Vagina (tissue), 2 donors: ENCODE data around the gene GIPC2. TPM values are rescaled to one million over a fixed set of nuclear protein-coding genes. Genes with fewer than 3 reads are reported as not detected.
A peak's percentile ranks its signal among the peaks of the same experiment; 100 is the strongest.

Experiments used
- DNase-seq, 2 donors: peaks; one replicate each; pipeline ENCODE4 v3.0.0-alpha.2; 2017; ENCODE audit errors: extremely low spot score in 2 of 2
- H3K27ac ChIP-seq: fragments of 200-600 bp; sonication (generic); one replicate; pipeline ENCODE4 v1.5.1; 2019
- H3K27me3 ChIP-seq: fragments of 200-600 bp; sonication (generic); one replicate; pipeline ENCODE4 v1.5.1; 2019
- H3K36me3 ChIP-seq, 2 donors: fragments of 200-600 bp; sonication (generic); one replicate each; pipeline ENCODE4 v1.5.1; 2017 to 2019
- H3K4me1 ChIP-seq: fragments of 200-600 bp; sonication (generic); one replicate; pipeline ENCODE4 v1.5.1; 2019
- H3K4me3 ChIP-seq, 2 donors: fragments of 200-600 bp; sonication (generic); 1 replicate in 1 of 2; 2 replicates in 1 of 2; pipeline ENCODE4 v1.5.1; 2016 to 2019
- H3K9me3 ChIP-seq: fragments of 200-600 bp; sonication (generic); one replicate; pipeline ENCODE4 v1.5.1; 2019
- CTCF ChIP-seq, 3 experiments: fragments of 450-650 bp in 2 of 3; fragments of 200-600 bp in 1 of 3; sonication (generic) in 1 of 3; IDR thresholded peaks; one replicate each; pipeline ENCODE4 v1.5.1; 2017 to 2019; ENCODE audit warnings: antibody characterized with exemption in 3 of 3, mild to moderate bottlenecking in 2 of 3, moderate library complexity in 2 of 3
- POLR2A ChIP-seq, 2 donors: fragments of 450-650 bp; IDR thresholded peaks; one replicate each; pipeline ENCODE4 v1.6.1; 2017; ENCODE audit warnings: antibody characterized with exemption in 2 of 2, mild to moderate bottlenecking in 2 of 2, moderate library complexity in 2 of 2
- POLR2AphosphoS5 ChIP-seq, 2 donors: sonication (generic); formaldehyde crosslinking; IDR thresholded peaks; one replicate each; pipeline ENCODE4 v1.9.0; 2017; ENCODE audit warnings: antibody characterized with exemption in 2 of 2, mild to moderate bottlenecking in 2 of 2, low read depth in 1 of 2; ENCODE audit not compliant: insufficient read depth in 1 of 2
- intact Hi-C: fragments of 100-400 bp; cut with DNase I; formaldehyde crosslinking; loops from one replicate; pipeline ENCODE4 v1.15.1; 2023
- total RNA-seq: library from RNA; depleted of rRNA; stranded (reverse); fragments of >200 nt; gene quantifications from one replicate; pipeline ENCODE4 v1.2.3, GENCODE V29; 2016

The GIPC2 gene
- total RNA-seq, 1 donor from 2014 or later: 2.7 TPM

- peak overlapping the region; percentile 57 to 64 for H3K4me3 ChIP-seq
- no peaks in the 10 kb centered on the region for H3K27me3 ChIP-seq
- no peaks in the 10 kb centered on the region for H3K36me3 ChIP-seq
- H3K9me3 ChIP-seq: no peaks in the 10 kb centered on the region
- peaks cover 48% of the 10 kb centered on the region for H3K4me1 ChIP-seq
- no peak for DNase-seq
- intact Hi-C loops: no loop called here
- no peak for TF ChIP-seq POLR2AphosphoS5 (IDR thresholded peaks at IDR 0.05; ENCODE audit: insufficient read depth in 1 of 2, low read depth in 1 of 2)
- no peak for TF ChIP-seq CTCF (IDR thresholded peaks at IDR 0.05)
- TF ChIP-seq POLR2A (IDR thresholded peaks at IDR 0.05): no peak
- peak overlapping the region; percentile 27 for H3K27ac ChIP-seq
These were observed 38.0 kb upstream of the GIPC2 start for GRCh38 chr1:78007677-78008341.

- Histone ChIP-seq H3K4me3 (no peak overlapping the region), H3K36me3 (peaks cover 0 to 14% of the 10 kb centered on the region in 2 donors), H3K27ac (no peak overlapping the region), H3K4me1 (peaks cover 52% of the 10 kb centered on the region), H3K9me3 (no peaks in the 10 kb centered on the region), H3K27me3 (no peaks in the 10 kb centered on the region)
- no peak for TF ChIP-seq POLR2A (IDR thresholded peaks at IDR 0.05)
- no peak for TF ChIP-seq CTCF (IDR thresholded peaks at IDR 0.05)
- no peak for TF ChIP-seq POLR2AphosphoS5 (IDR thresholded peaks at IDR 0.05; ENCODE audit: insufficient read depth in 1 of 2, low read depth in 1 of 2)
- DNase-seq: no peak
- intact Hi-C loops: no loop called here
These were observed 36.5 kb upstream of the GIPC2 start for GRCh38 chr1:78009276-78009675.

- Histone ChIP-seq H3K36me3 (peaks cover 0 to 20% of the 10 kb centered on the region in 2 donors), H3K9me3 (no peaks in the 10 kb centered on the region), H3K4me3 (no peak overlapping the region), H3K27me3 (no peaks in the 10 kb centered on the region), H3K27ac (peak overlapping the region; percentile 27), H3K4me1 (peaks cover 56% of the 10 kb centered on the region)
- intact Hi-C loops: no loop called here
- no peak for DNase-seq
- TF ChIP-seq POLR2A (IDR thresholded peaks at IDR 0.05): no peak
- no peak for TF ChIP-seq CTCF (IDR thresholded peaks at IDR 0.05)
- no peak for TF ChIP-seq POLR2AphosphoS5 (IDR thresholded peaks at IDR 0.05; ENCODE audit: insufficient read depth in 1 of 2, low read depth in 1 of 2)
These were observed 35.9 kb upstream of the GIPC2 start for GRCh38 chr1:78009836-78010235.

GRCh38 chr1:78011050-78011449 is 34.7 kb upstream of the GIPC2 start:
- Histone ChIP-seq H3K36me3 (peaks cover 0 to 27% of the 10 kb centered on the region in 2 donors), H3K9me3 (no peaks in the 10 kb centered on the region), H3K27me3 (no peaks in the 10 kb centered on the region), H3K27ac (no peak overlapping the region), H3K4me1 (peaks cover 56% of the 10 kb centered on the region), H3K4me3 (no peak overlapping the region)
- intact Hi-C loops: no loop called here
- TF ChIP-seq CTCF (IDR thresholded peaks at IDR 0.05): no peak
- no peak for TF ChIP-seq POLR2AphosphoS5 (IDR thresholded peaks at IDR 0.05; ENCODE audit: insufficient read depth in 1 of 2, low read depth in 1 of 2)
- no peak for TF ChIP-seq POLR2A (IDR thresholded peaks at IDR 0.05)
- no peak for DNase-seq

GRCh38 chr1:78015148-78015547 is 30.6 kb upstream of the GIPC2 start:
- peaks cover 19% of the 10 kb centered on the region for H3K4me1 ChIP-seq
- intact Hi-C loops: no loop called here
- DNase-seq: no peak
- no peak overlapping the region for H3K4me3 ChIP-seq
- TF ChIP-seq POLR2A (IDR thresholded peaks at IDR 0.05) (no peak), POLR2AphosphoS5 (IDR thresholded peaks at IDR 0.05; ENCODE audit: insufficient read depth in 1 of 2, low read depth in 1 of 2) (no peak), CTCF (IDR thresholded peaks at IDR 0.05) (no peak)
- H3K27ac ChIP-seq: no peak overlapping the region
- peaks cover 0 to 36% of the 10 kb centered on the region in 2 donors for H3K36me3 ChIP-seq
- H3K27me3 ChIP-seq: no peaks in the 10 kb centered on the region
- no peaks in the 10 kb centered on the region for H3K9me3 ChIP-seq
